GM19238 (cell line): ENCODE data around the gene PCDHA1.

Experiments
- DNase-seq: peaks from one replicate; pipeline ENCODE4 v3.0.0; 2011; ENCODE audit warnings: low spot score; ENCODE audit not compliant: insufficient read length

Gene PCDHA1

GRCh38 chr5:140916325-140916724 lies 130.4 kb downstream of the PCDHA1 start:
- DNase-seq: no peak

GRCh38 chr5:140923601-140924000 lies 137.7 kb downstream of the PCDHA1 start:
- no peak for DNase-seq

GRCh38 chr5:140925806-140926442 lies 140.0 kb downstream of the PCDHA1 start, which contains the start of gene PCDHAC1:
Gene PCDHAC1, plus strand, starts transcription at chr5:140926299. Its CDS starts 594 bp downstream, at chr5:140926893.
- no peak for DNase-seq

GRCh38 chr5:140926443-140927227 lies 140.7 kb downstream of the PCDHA1 start:
- DNase-seq: no peak

GRCh38 chr5:140927228-140927573 lies 141.3 kb downstream of the PCDHA1 start:
- DNase-seq: no peak

GRCh38 chr5:140934964-140935606 lies 149.1 kb downstream of the PCDHA1 start:
- DNase-seq: no peak

- no peak for DNase-seq
These were observed 160.6 kb downstream of the PCDHA1 start for GRCh38 chr5:140946578-140946977.

GRCh38 chr5:140951636-140952035 lies 165.7 kb downstream of the PCDHA1 start:
- no peak for DNase-seq

- no peak for DNase-seq
These were observed 167.3 kb downstream of the PCDHA1 start for GRCh38 chr5:140953234-140953633.

GRCh38 chr5:140962190-140962589 lies 176.2 kb downstream of the PCDHA1 start:
- no peak for DNase-seq

GRCh38 chr5:140964356-140964755 lies 178.4 kb downstream of the PCDHA1 start:
- DNase-seq: no peak

GRCh38 chr5:140965905-140966292 lies 180.0 kb downstream of the PCDHA1 start:
- DNase-seq: no peak

- no peak for DNase-seq
These were observed 180.6 kb downstream of the PCDHA1 start, which contains the start of gene PCDHAC2 for GRCh38 chr5:140966293-140967225. Gene PCDHAC2, plus strand, starts transcription at chr5:140966476. Its CDS starts 291 bp downstream, at chr5:140966767.

GRCh38 chr5:140967226-140967893 lies 181.4 kb downstream of the PCDHA1 start:
- no peak for DNase-seq

- DNase-seq: no peak
These were observed 183.9 kb downstream of the PCDHA1 start for GRCh38 chr5:140969880-140970279.

- no peak for DNase-seq
These were observed 187.6 kb downstream of the PCDHA1 start for GRCh38 chr5:140973550-140973949.

- no peak for DNase-seq
These were observed 191.1 kb downstream of the PCDHA1 start for GRCh38 chr5:140977003-140977402.

- no peak for DNase-seq
These were observed 192.3 kb downstream of the PCDHA1 start for GRCh38 chr5:140978260-140978659.

GRCh38 chr5:140978983-140979382 lies 193.0 kb downstream of the PCDHA1 start:
- no peak for DNase-seq

GRCh38 chr5:140982083-140982716 lies 196.3 kb downstream of the PCDHA1 start:
- no peak for DNase-seq
